T-helper 2 cell treated with Interferon-gamma antibody and Interleukin-4, amounts not matched to agents 100 ng/mL and 5 ng/mL, for 36 hours (primary cell): ENCODE data around the gene PLIN1. TPM values are rescaled to one million over a fixed set of nuclear protein-coding genes. Genes with fewer than 3 reads are reported as not detected.

Experiments used
- intact Hi-C: fragments of 100-400 bp; cut with micrococcal nuclease; formaldehyde crosslinking; loops from one replicate; pipeline ENCODE4 v1.15.1; 2023
- total RNA-seq: library from RNA; stranded (reverse); gene quantifications from 2 replicates; pipeline ENCODE4 v1.2.3, GENCODE V29; 2022

PLIN1 gene
- total RNA-seq, 1 donor from 2014 or later: not detected

- intact Hi-C loops: no loop called here
Measured at GRCh38 chr15:89654301-89654761, 24.8 kb downstream of the PLIN1 start.

GRCh38 chr15:89653578-89653977 lies 25.6 kb downstream of the PLIN1 start:
- intact Hi-C loops: no loop called here

GRCh38 chr15:89652666-89653065 lies 26.5 kb downstream of the PLIN1 start:
- intact Hi-C loops: no loop called here

- intact Hi-C loops: no loop called here
Measured at GRCh38 chr15:89652131-89652530, 27.0 kb downstream of the PLIN1 start.

GRCh38 chr15:89649716-89650115 lies 29.5 kb downstream of the PLIN1 start:
- intact Hi-C loops: no loop called here

- intact Hi-C loops: no loop called here
Measured at GRCh38 chr15:89649013-89649625, 30.0 kb downstream of the PLIN1 start.

- intact Hi-C loops: no loop called here
Measured at GRCh38 chr15:89648106-89649012, 30.8 kb downstream of the PLIN1 start.

GRCh38 chr15:89647191-89647851 lies 31.8 kb downstream of the PLIN1 start:
- intact Hi-C loops: no loop called here

GRCh38 chr15:89646416-89647141 lies 32.6 kb downstream of the PLIN1 start:
- intact Hi-C loops: no loop called here

GRCh38 chr15:89645680-89646079 lies 33.5 kb downstream of the PLIN1 start:
- intact Hi-C loops: no loop called here

- intact Hi-C loops: no loop called here
Measured at GRCh38 chr15:89642106-89642505, 37.1 kb downstream of the PLIN1 start.

GRCh38 chr15:89641053-89641452 lies 38.1 kb downstream of the PLIN1 start:
- intact Hi-C loops: no loop called here

GRCh38 chr15:89640245-89640644 lies 38.9 kb downstream of the PLIN1 start:
- intact Hi-C loops: no loop called here

- intact Hi-C loops: no loop called here
Measured at GRCh38 chr15:89633585-89633984, 45.6 kb downstream of the PLIN1 start.

- intact Hi-C loops: no loop called here
Measured at GRCh38 chr15:89632563-89633430, 46.4 kb downstream of the PLIN1 start.

- intact Hi-C loops: no loop called here
Measured at GRCh38 chr15:89631902-89632264, 47.3 kb downstream of the PLIN1 start.

- intact Hi-C loops: no loop called here
Measured at GRCh38 chr15:89630974-89631901, 47.9 kb downstream of the PLIN1 start.

GRCh38 chr15:89630260-89630659 lies 48.9 kb downstream of the PLIN1 start:
- intact Hi-C loops: no loop called here

- intact Hi-C loops: no loop called here
Measured at GRCh38 chr15:89629829-89630228, 49.3 kb downstream of the PLIN1 start.
